KMS-11 (cell line): ENCODE results near the gene SUPT5H.

ENCODE experiments used
- H2AFZ ChIP-seq: fragments of 200-600 bp; sonication (generic); 2 replicates; pipeline ENCODE4 v1.6.1; 2016; ENCODE audit warnings: antibody characterized with exemption, mixed run types, low read depth
- H3K27ac ChIP-seq: fragments of 200-600 bp; sonication (generic); 2 replicates; pipeline ENCODE4 v1.6.1; 2016; ENCODE audit warnings: mild to moderate bottlenecking, mixed run types
- H3K27me3 ChIP-seq: fragments of 200-600 bp; sonication (generic); 2 replicates; pipeline ENCODE4 v1.6.1; 2017; ENCODE audit warnings: mild to moderate bottlenecking, low read depth, mixed run types, moderate library complexity; ENCODE audit not compliant: insufficient read depth
- H3K36me3 ChIP-seq: fragments of 200-600 bp; sonication (generic); 2 replicates; pipeline ENCODE4 v1.6.1; 2017; ENCODE audit warnings: mild to moderate bottlenecking, mixed run types; ENCODE audit not compliant: insufficient read depth
- H3K4me1 ChIP-seq: fragments of 200-600 bp; sonication (generic); 2 replicates; pipeline ENCODE4 v1.6.1; 2016; ENCODE audit warnings: mild to moderate bottlenecking, low read depth, mixed run types; ENCODE audit not compliant: poor library complexity, severe bottlenecking
- H3K4me2 ChIP-seq: fragments of 200-600 bp; sonication (generic); 2 replicates; pipeline ENCODE4 v1.7.0; 2016; ENCODE audit warnings: mild to moderate bottlenecking, mixed run types
- H3K4me3 ChIP-seq: fragments of 200-600 bp; sonication (generic); IDR thresholded peaks from 2 replicates; pipeline ENCODE4 v1.6.1; 2017; ENCODE audit warnings: low read depth, low read length, mixed read lengths; ENCODE audit not compliant: insufficient read depth
- H3K79me2 ChIP-seq: fragments of 200-600 bp; sonication (generic); 2 replicates; pipeline ENCODE4 v1.6.1; 2016; ENCODE audit warnings: low read depth, mixed run types; ENCODE audit not compliant: insufficient read depth
- H3K9ac ChIP-seq: fragments of 200-600 bp; sonication (generic); 2 replicates; pipeline ENCODE4 v1.6.1; 2016; ENCODE audit warnings: mild to moderate bottlenecking, mixed run types
- H4K20me1 ChIP-seq: fragments of 200-600 bp; sonication (generic); 2 replicates; pipeline ENCODE4 v1.6.1; 2016; ENCODE audit warnings: mild to moderate bottlenecking, mixed run types; ENCODE audit not compliant: insufficient read depth
- TF ChIP-seq, protein P1 (sequence below): fragments of 200-600 bp; sonication (generic); conservative IDR thresholded peaks from 2 replicates; pipeline ENCODE4 v1.6.1; 2017; ENCODE audit warnings: low read depth, mild to moderate bottlenecking, antibody characterized with exemption, low read length, moderate library complexity, mixed read lengths

The SUPT5H gene

DNA sequence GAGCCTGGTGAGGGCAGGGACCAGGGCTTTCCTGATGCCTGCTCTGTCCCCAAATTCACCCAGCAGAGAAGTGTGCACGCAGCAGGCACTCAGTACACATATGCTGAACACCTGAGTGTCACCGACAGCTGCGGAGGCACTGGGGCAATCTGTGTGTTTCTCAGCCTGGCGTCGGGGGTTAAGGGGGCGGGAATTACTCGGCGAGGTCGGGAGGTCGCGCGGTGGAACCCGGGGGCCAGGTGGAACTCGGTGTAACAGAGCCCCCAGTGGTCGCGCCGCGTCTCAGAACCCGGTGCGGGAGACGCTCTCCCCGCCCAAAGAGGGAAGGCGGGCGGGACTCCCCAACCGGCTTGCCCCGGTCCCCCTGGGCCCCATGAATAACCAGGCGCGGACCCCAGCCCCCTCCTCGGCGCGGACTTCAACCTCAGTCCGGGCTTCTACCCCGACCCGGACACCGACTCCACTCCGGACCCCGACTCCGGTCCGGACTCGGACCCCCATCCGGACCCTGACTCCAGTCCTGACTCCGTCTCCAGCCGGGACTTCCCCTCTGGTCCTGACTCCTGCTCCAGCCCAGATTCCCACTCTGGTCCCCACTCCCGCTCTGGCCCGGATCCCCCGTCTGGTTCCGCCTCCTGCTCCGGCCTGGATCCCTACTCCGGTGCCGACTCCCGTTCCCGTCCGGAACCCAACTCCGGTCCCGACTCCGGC lies 69.6 kb downstream of the SUPT5H start, which contains the start of gene SELENOV:
SELENOV (plus strand) TSS at position 300 of the 711 bp plus-strand sequence; CDS start at position 374, 74 bp downstream.
- no peak within 1 kb of the TSS for H3K4me3 ChIP-seq
- H3K27ac ChIP-seq, result no peak within 1 kb of the TSS
- no peak within 1 kb of the TSS for H3K9ac ChIP-seq
- H3K79me2 ChIP-seq, result no peaks in the 10 kb centered on the region
- H3K36me3 ChIP-seq, result no peaks in the 10 kb centered on the region
- TF ChIP-seq, protein P1, sequence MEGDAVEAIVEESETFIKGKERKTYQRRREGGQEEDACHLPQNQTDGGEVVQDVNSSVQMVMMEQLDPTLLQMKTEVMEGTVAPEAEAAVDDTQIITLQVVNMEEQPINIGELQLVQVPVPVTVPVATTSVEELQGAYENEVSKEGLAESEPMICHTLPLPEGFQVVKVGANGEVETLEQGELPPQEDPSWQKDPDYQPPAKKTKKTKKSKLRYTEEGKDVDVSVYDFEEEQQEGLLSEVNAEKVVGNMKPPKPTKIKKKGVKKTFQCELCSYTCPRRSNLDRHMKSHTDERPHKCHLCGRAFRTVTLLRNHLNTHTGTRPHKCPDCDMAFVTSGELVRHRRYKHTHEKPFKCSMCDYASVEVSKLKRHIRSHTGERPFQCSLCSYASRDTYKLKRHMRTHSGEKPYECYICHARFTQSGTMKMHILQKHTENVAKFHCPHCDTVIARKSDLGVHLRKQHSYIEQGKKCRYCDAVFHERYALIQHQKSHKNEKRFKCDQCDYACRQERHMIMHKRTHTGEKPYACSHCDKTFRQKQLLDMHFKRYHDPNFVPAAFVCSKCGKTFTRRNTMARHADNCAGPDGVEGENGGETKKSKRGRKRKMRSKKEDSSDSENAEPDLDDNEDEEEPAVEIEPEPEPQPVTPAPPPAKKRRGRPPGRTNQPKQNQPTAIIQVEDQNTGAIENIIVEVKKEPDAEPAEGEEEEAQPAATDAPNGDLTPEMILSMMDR, result no peak
- no peak within 1 kb of the TSS for H3K4me2 ChIP-seq
- H2AFZ ChIP-seq, result no peak within 1 kb of the TSS
- peaks cover 7% of the 10 kb centered on the region; the same call in 1 of the 2 replicates for H3K27me3 ChIP-seq
- no peaks in the 10 kb centered on the region for H4K20me1 ChIP-seq
- no peaks in the 10 kb centered on the region for H3K4me1 ChIP-seq

DNA sequence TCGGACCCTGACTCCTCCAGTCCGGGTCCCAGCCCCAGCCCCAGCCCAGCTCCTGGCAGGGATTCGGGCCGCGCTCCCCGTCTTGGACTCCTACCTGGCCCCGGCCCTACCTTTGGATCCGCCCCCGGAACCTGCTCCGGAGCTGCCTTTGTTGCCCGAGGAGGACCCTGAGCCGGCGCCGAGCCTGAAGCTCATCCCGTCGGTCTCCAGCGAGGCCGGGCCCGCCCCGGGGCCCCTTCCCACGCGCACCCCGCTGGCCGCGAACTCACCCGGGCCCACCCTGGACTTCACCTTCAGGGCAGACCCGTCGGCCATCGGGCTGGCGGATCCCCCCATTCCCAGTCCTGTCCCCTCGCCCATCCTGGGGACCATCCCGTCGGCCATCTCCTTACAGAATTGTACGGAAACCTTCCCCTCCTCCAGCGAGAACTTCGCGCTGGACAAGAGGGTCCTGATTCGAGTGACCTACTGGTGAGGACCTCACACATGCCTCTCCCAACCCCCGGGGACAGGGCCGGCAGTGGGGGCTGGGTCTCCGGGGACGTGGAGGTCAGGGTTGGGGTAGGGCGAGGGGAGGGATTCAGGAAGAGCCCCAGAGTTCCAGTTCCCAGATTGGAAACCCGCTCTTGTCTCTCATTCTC lies 70.3 kb downstream of the SUPT5H start:
- Histone ChIP-seq H3K4me1 (no peaks in the 10 kb centered on the region), H3K79me2 (no peaks in the 10 kb centered on the region), H3K9ac (no peak overlapping the region), H3K4me3 (no peak overlapping the region), H3K27me3 (peaks cover 7% of the 10 kb centered on the region; the same call in 1 of the 2 replicates), H3K27ac (no peak overlapping the region), H3K36me3 (no peaks in the 10 kb centered on the region), H3K4me2 (no peak overlapping the region), H2AFZ (no peak overlapping the region), H4K20me1 (no peaks in the 10 kb centered on the region)
- TF ChIP-seq, protein P1, result no peak

DNA sequence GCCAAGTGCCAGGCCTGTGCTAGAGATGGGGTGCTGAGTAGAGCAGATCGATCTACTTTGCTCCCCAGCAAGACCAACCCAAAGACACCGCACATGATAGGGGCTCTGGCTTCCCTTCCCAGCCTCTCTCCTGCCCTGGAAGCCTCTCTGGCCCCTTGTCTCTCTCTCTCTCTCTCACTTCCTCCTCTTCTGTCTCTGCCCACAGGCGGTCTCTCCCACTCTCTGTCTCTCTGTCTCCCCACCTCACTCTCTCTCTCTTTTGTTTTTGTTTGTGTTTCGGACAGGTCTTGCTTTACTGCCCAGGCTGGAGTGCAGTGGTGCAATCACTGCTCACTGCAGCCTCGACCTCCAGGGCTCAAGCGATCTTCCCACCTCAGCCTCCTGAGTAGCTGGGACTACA lies 70.9 kb downstream of the SUPT5H start:
- H3K4me1 ChIP-seq, result no peaks in the 10 kb centered on the region
- H4K20me1 ChIP-seq, result no peaks in the 10 kb centered on the region
- H3K79me2 ChIP-seq, result no peaks in the 10 kb centered on the region
- no peak overlapping the region for H3K27ac ChIP-seq
- H3K36me3 ChIP-seq, result no peaks in the 10 kb centered on the region
- H3K27me3 ChIP-seq, result peaks cover 7% of the 10 kb centered on the region; the same call in 1 of the 2 replicates
- H3K9ac ChIP-seq, result no peak overlapping the region
- no peak overlapping the region for H3K4me2 ChIP-seq
- TF ChIP-seq, protein P1, result no peak
- no peak overlapping the region for H3K4me3 ChIP-seq
- no peak overlapping the region for H2AFZ ChIP-seq

DNA sequence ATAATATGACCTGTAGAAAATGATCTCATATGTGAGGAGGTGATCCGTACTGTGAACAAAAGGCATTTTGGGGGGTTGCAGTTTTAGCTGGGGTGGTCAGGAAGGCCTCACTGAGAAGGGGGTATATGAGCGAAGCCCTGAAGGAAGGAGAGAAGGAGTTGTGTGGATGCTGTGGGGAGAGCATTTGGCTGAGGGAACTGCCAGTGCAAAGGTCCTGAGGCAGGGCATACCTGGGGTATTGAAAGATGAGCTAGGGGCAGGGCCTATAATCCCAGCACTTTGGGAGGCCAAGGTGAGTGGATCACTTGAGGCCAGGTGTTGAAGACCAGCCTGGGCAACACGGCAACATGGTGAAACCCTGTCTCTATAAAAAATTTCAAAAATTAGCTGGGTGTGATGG lies 72.0 kb downstream of the SUPT5H start:
- peaks cover 7% of the 10 kb centered on the region; the same call in 1 of the 2 replicates for H3K27me3 ChIP-seq
- no peaks in the 10 kb centered on the region for H3K79me2 ChIP-seq
- H3K4me2 ChIP-seq, result no peak overlapping the region
- no peak overlapping the region for H3K4me3 ChIP-seq
- H3K4me1 ChIP-seq, result no peaks in the 10 kb centered on the region
- no peak overlapping the region for H3K27ac ChIP-seq
- H2AFZ ChIP-seq, result no peak overlapping the region
- no peak overlapping the region for H3K9ac ChIP-seq
- H4K20me1 ChIP-seq, result no peaks in the 10 kb centered on the region
- TF ChIP-seq, protein P1, result no peak
- H3K36me3 ChIP-seq, result no peaks in the 10 kb centered on the region
